Body of pancreas (tissue), 4 donors: Measurements from ENCODE around the gene HOXA10. TPM values are rescaled to one million over a fixed set of nuclear protein-coding genes. Genes with fewer than 3 reads are reported as not detected.

Experiments used
- ATAC-seq: fragments of 150-250 bp; one replicate; pipeline ENCODE4 v1.9.1; 2016
- DNase-seq, 4 donors: peaks; one replicate each; pipeline ENCODE4 v3.0.0-alpha.2; 2019
- H3K27ac ChIP-seq, 4 donors: fragments of 200-600 bp; sonication (generic); 1 replicate in 3 of 4; 2 replicates in 1 of 4; pipeline versions ENCODE4 v1.5.1 to v1.6.1; 2016 to 2019; ENCODE audit warnings: mild to moderate bottlenecking in 1 of 4, mixed read lengths in 1 of 4, moderate library complexity in 1 of 4
- H3K27me3 ChIP-seq, 2 donors: fragments of 200-600 bp; sonication (generic); one replicate each; pipeline ENCODE4 v1.6.0; 2016; ENCODE audit warnings: mild to moderate bottlenecking in 1 of 2
- H3K36me3 ChIP-seq, 2 donors: fragments of 200-600 bp; sonication (generic); replicated peaks in 1 of 2; 2 replicates each; pipeline ENCODE4 v1.5.1; 2016; ENCODE audit warnings: low read depth in 2 of 2; ENCODE audit not compliant: insufficient read depth in 1 of 2
- H3K4me1 ChIP-seq: fragments of 200-600 bp; sonication (generic); one replicate; pipeline ENCODE4 v1.6.0; 2016
- H3K4me3 ChIP-seq, 2 donors: fragments of 200-600 bp; sonication (generic); 1 replicate in 1 of 2; 2 replicates in 1 of 2; pipeline ENCODE4 v1.5.1; 2016 to 2019
- H3K9me3 ChIP-seq, 3 donors: fragments of 200-600 bp; sonication (generic); 1 replicate in 2 of 3; 2 replicates in 1 of 3; pipeline ENCODE4 v1.5.1; 2016
- CTCF ChIP-seq, 7 experiments: fragments of 450-650 bp in 4 of 7; fragments of 200-600 bp in 3 of 7; sonication (generic) in 3 of 7; IDR thresholded peaks; one replicate each; pipeline ENCODE4 v1.5.1; 2016 to 2019; ENCODE audit warnings: antibody characterized with exemption in 7 of 7
- POLR2A ChIP-seq, 3 donors: fragments of 450-650 bp; IDR thresholded peaks; one replicate each; pipeline ENCODE4 v1.6.1; 2016; ENCODE audit warnings: antibody characterized with exemption in 3 of 3, mild to moderate bottlenecking in 2 of 3
- WGBS, 2 donors: methylation state at CpG; one replicate each; pipeline ENCODE4 v1.1.5; 2017; 5-methylcytosine and 5-hydroxymethylcytosine counted together
- intact Hi-C: fragments of 100-400 bp; cut with DNase I; formaldehyde crosslinking; loops from one replicate; pipeline ENCODE4 v1.15.1; 2023
- total RNA-seq, 2 donors: library from RNA; depleted of rRNA; stranded (reverse); fragments of >200 nt; gene quantifications; one replicate each; pipeline ENCODE4 v1.1.0, GENCODE V29; 2016

HOXA10 gene
- total RNA-seq, 2 donors from 2014 or later, result 0.52 TPM; not detected in 1

- TF ChIP-seq POLR2A (IDR thresholded peaks at IDR 0.05), result no peak
- TF ChIP-seq CTCF (IDR thresholded peaks at IDR 0.05), result no peak
- DNase-seq (peak in 2 of 4 donors; percentile 1 to 7), ATAC-seq (no peak)
- intact Hi-C loops, result no loop called here
- Histone ChIP-seq H3K27me3 (peaks cover 0 to 70% of the 10 kb centered on the region in 2 donors), H3K9me3 (no peaks in the 10 kb centered on the region), H3K27ac (no peak overlapping the region), H3K4me1 (peaks cover 32% of the 10 kb centered on the region), H3K36me3 (no peaks in the 10 kb centered on the region), H3K4me3 (no peak overlapping the region)
- WGBS, 2 donors, result 26 to 28% methylated on average over 10 of the region's 10 CpGs
Measured at GRCh38 chr7:27154369-27154768, 19.8 kb downstream of the HOXA10 start.

GRCh38 chr7:27153526-27153925 lies 20.6 kb downstream of the HOXA10 start:
- Histone ChIP-seq H3K27ac (no peak overlapping the region), H3K4me3 (no peak overlapping the region), H3K9me3 (no peaks in the 10 kb centered on the region), H3K36me3 (no peaks in the 10 kb centered on the region), H3K4me1 (peaks cover 34% of the 10 kb centered on the region), H3K27me3 (peaks cover 0 to 70% of the 10 kb centered on the region in 2 donors)
- DNase-seq, result no peak
- WGBS, 2 donors, result 31 to 32% methylated on average over 3 of the region's 3 CpGs
- TF ChIP-seq POLR2A (IDR thresholded peaks at IDR 0.05), result no peak
- TF ChIP-seq CTCF (IDR thresholded peaks at IDR 0.05), result no peak
- intact Hi-C loops, result no loop called here
- ATAC-seq, result no peak

- peaks cover 40% of the 10 kb centered on the region for H3K4me1 ChIP-seq
- H3K27me3 ChIP-seq, result peaks cover 0 to 71% of the 10 kb centered on the region in 2 donors
- TF ChIP-seq POLR2A (IDR thresholded peaks at IDR 0.05), result no peak
- H3K4me3 ChIP-seq, result no peak overlapping the region
- ATAC-seq, result no peak
- intact Hi-C loops, result no loop called here
- H3K27ac ChIP-seq, result no peak overlapping the region
- H3K36me3 ChIP-seq, result no peaks in the 10 kb centered on the region
- no peaks in the 10 kb centered on the region for H3K9me3 ChIP-seq
- 13 to 16% methylated on average over 14 to 22 of the region's 22 CpGs for WGBS, 2 donors
- no peak for DNase-seq
Measured at GRCh38 chr7:27152816-27153442, 21.2 kb downstream of the HOXA10 start.

- Histone ChIP-seq H3K27me3 (peaks cover 0 to 76% of the 10 kb centered on the region in 2 donors), H3K4me3 (no peak within 1 kb of the TSS), H3K4me1 (peaks cover 46% of the 10 kb centered on the region), H3K27ac (no peak within 1 kb of the TSS), H3K36me3 (no peaks in the 10 kb centered on the region), H3K9me3 (no peaks in the 10 kb centered on the region)
- DNase-seq (peak in 2 of 4 donors; percentile 1 to 16), ATAC-seq (no peak)
- intact Hi-C loops, result no loop called here
- TF ChIP-seq POLR2A (IDR thresholded peaks at IDR 0.05) (no peak), CTCF (IDR thresholded peaks at IDR 0.05) (no peak)
- WGBS, 2 donors, result 3 to 9% methylated on average over 44 to 53 of the region's 53 CpGs
Measured at GRCh38 chr7:27151931-27152815, 21.9 kb downstream of the HOXA10 start, which contains the start of gene HOXA3. Gene HOXA3, minus strand, starts transcription at chr7:27152583. Its CDS starts 41,943 bp downstream, at chr7:27110640.

GRCh38 chr7:27151341-27151930 lies 22.7 kb downstream of the HOXA10 start:
- DNase-seq, result peak in 1 of 4 donors; percentile 1

More at GRCh38 chr7:27151341-27151930, 22.7 kb downstream of the HOXA10 start:
- Histone ChIP-seq H3K4me3 (no peak overlapping the region), H3K36me3 (no peaks in the 10 kb centered on the region), H3K9me3 (no peaks in the 10 kb centered on the region), H3K4me1 (peaks cover 44% of the 10 kb centered on the region), H3K27me3 (peaks cover 0 to 72% of the 10 kb centered on the region in 2 donors), H3K27ac (no peak overlapping the region)
- ATAC-seq, result no peak
- TF ChIP-seq POLR2A (IDR thresholded peaks at IDR 0.05) (no peak), CTCF (IDR thresholded peaks at IDR 0.05) (no peak)
- intact Hi-C loops, result no loop called here
- WGBS, 2 donors, result 3 to 12% methylated on average over 18 to 27 of the region's 27 CpGs
